Gastroesophageal sphincter (tissue), 4 donors: ENCODE results near the gene PHKG2. TPM values are rescaled to one million over a fixed set of nuclear protein-coding genes. Genes with fewer than 3 reads are reported as not detected.
A peak's percentile ranks its signal among the peaks of the same experiment; 100 is the strongest.

Experiments
- ATAC-seq: fragments of 150-250 bp; one replicate; pipeline ENCODE4 v1.9.1; 2016; ENCODE audit warnings: mild to moderate bottlenecking, moderate library complexity
- H3K27ac ChIP-seq, 4 donors: fragments of 200-600 bp; sonication (generic) in 3 of 4; 1 replicate in 3 of 4; 2 replicates in 1 of 4; pipeline ENCODE4 v1.5.1; 2016 to 2019
- H3K27me3 ChIP-seq: fragments of 200-600 bp; sonication (generic); one replicate; pipeline ENCODE4 v1.5.1; 2019
- H3K36me3 ChIP-seq, 2 donors: fragments of 200-600 bp; sonication (generic); one replicate each; pipeline ENCODE4 v1.5.1; 2019; ENCODE audit warnings: control low read depth in 1 of 2
- H3K4me1 ChIP-seq, 3 donors: fragments of 200-600 bp; sonication (generic); 1 replicate in 2 of 3; 2 replicates in 1 of 3; pipeline ENCODE4 v1.5.1; 2016 to 2019; ENCODE audit warnings: control low read depth in 2 of 3
- H3K4me3 ChIP-seq, 2 donors: fragments of 200-600 bp; sonication (generic); one replicate each; pipeline ENCODE4 v1.5.1; 2019; ENCODE audit warnings: mild to moderate bottlenecking in 1 of 2, moderate library complexity in 1 of 2
- H3K9me3 ChIP-seq, 3 donors: fragments of 200-600 bp; sonication (generic); one replicate each; pipeline ENCODE4 v1.5.1; 2017 to 2019; ENCODE audit warnings: control low read depth in 2 of 3
- CTCF ChIP-seq, 4 experiments: fragments of 200-600 bp in 2 of 4; fragments of 450-650 bp in 2 of 4; sonication (generic) in 1 of 4; IDR thresholded peaks; one replicate each; pipeline ENCODE4 v1.5.1; 2017 to 2019; ENCODE audit warnings: antibody characterized with exemption in 4 of 4, mild to moderate bottlenecking in 2 of 4, moderate library complexity in 2 of 4
- EP300 ChIP-seq: sonication (generic); formaldehyde crosslinking; IDR thresholded peaks from one replicate; pipeline ENCODE4 v1.6.1; 2017; ENCODE audit warnings: antibody characterized with exemption, mild to moderate bottlenecking
- POLR2A ChIP-seq, 2 donors: fragments of 450-650 bp; IDR thresholded peaks; one replicate each; pipeline ENCODE4 v1.6.1; 2017; ENCODE audit warnings: antibody characterized with exemption in 2 of 2, mild to moderate bottlenecking in 2 of 2, moderate library complexity in 1 of 2
- POLR2AphosphoS5 ChIP-seq: sonication (generic); formaldehyde crosslinking; IDR thresholded peaks from one replicate; pipeline ENCODE4 v1.6.1; 2017; ENCODE audit warnings: antibody characterized with exemption
- WGBS, 2 donors: methylation state at CpG; one replicate each; pipeline ENCODE4 v1.1.5; 2018; ENCODE audit warnings: low coverage in 1 of 2; 5-methylcytosine and 5-hydroxymethylcytosine counted together
- total RNA-seq, 4 donors: library from RNA; depleted of rRNA; stranded (reverse); fragments of >200 nt; gene quantifications; one replicate each; pipeline ENCODE4 v1.1.0, GENCODE V29; 2016

Gene PHKG2
- total RNA-seq, 4 donors from 2014 or later = 19.4 to 29.0 (median 23.4) TPM

GRCh38 chr16:30774367-30775130, 26.3 kb downstream of the PHKG2 start:
- 43% methylated on average over 1 of the region's 8 CpGs; no CpG with 5 or more reads in 1 of the 2 donors for WGBS, 2 donors
- H3K9me3 ChIP-seq = no peaks in the 10 kb centered on the region
- no peak for ATAC-seq
- H3K27me3 ChIP-seq = no peaks in the 10 kb centered on the region
- peaks cover 0 to 52% of the 10 kb centered on the region in 2 donors for H3K36me3 ChIP-seq
- H3K4me3 ChIP-seq = peak overlapping the region; percentile 63 to 82
- peak overlapping the region; percentile 37 to 91 (median 90) for H3K27ac ChIP-seq
- TF ChIP-seq CTCF (IDR thresholded peaks at IDR 0.05) = no peak
- H3K4me1 ChIP-seq = peaks cover 0 to 35% (median 17%) of the 10 kb centered on the region in 3 donors

DNA sequence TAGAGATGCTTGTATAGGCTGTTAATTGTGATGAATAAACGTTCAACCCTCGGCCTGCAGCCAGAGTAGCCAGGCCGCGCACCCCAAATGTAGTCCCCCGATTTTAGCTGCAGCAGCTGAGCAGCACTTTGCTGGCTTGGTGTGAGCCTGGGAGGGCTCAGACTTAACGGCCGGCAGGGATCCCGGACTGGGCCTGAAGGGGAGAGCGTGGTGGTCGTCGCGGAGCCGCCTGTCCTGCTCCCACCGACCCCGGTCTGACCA, 26.8 kb downstream of the PHKG2 start:
- H3K4me3 ChIP-seq = peak overlapping the region; percentile 63 to 82
- H3K9me3 ChIP-seq = no peaks in the 10 kb centered on the region
- H3K4me1 ChIP-seq = peaks cover 0 to 35% (median 17%) of the 10 kb centered on the region in 3 donors
- no CpG with 5 or more reads among the region's 15 CpGs for WGBS, 2 donors
- no peak for TF ChIP-seq EP300
- TF ChIP-seq CTCF (IDR thresholded peaks at IDR 0.05) = no peak
- TF ChIP-seq POLR2A (IDR thresholded peaks at IDR 0.05) = no peak
- no peak for TF ChIP-seq POLR2AphosphoS5
- ATAC-seq = no peak
- H3K36me3 ChIP-seq = peaks cover 0 to 47% of the 10 kb centered on the region in 2 donors
- no peaks in the 10 kb centered on the region for H3K27me3 ChIP-seq
- H3K27ac ChIP-seq = peak overlapping the region; percentile 37 to 91 (median 90)

- ATAC-seq = peak; percentile 87
- peaks cover 0 to 46% of the 10 kb centered on the region in 2 donors for H3K36me3 ChIP-seq
- H3K4me3 ChIP-seq = peak overlapping the region; percentile 63 to 82
- no peaks in the 10 kb centered on the region for H3K27me3 ChIP-seq
- H3K4me1 ChIP-seq = peaks cover 0 to 35% (median 17%) of the 10 kb centered on the region in 3 donors
- TF ChIP-seq CTCF (IDR thresholded peaks at IDR 0.05) (no peak), POLR2AphosphoS5 (peak; percentile 79), POLR2A (IDR thresholded peaks at IDR 0.05) (peak; percentile 29 to 38)
- WGBS, 2 donors = no CpG with 5 or more reads among the region's 81 CpGs
- H3K9me3 ChIP-seq = no peaks in the 10 kb centered on the region
- peak overlapping the region; percentile 59 to 91 (median 90) for H3K27ac ChIP-seq
Measured at GRCh38 chr16:30775392-30776188, 27.4 kb downstream of the PHKG2 start.

GRCh38 chr16:30777591-30778297, 29.5 kb downstream of the PHKG2 start:
- TF ChIP-seq CTCF (IDR thresholded peaks at IDR 0.05) (no peak), POLR2AphosphoS5 (no peak), POLR2A (IDR thresholded peaks at IDR 0.05) (peak in 1 of 2 donors; percentile 18)
- H3K27ac ChIP-seq = peak overlapping the region in 3 of 4 donors; percentile 2 to 91 (median 46)
- peaks cover 0 to 42% of the 10 kb centered on the region in 2 donors for H3K36me3 ChIP-seq
- ATAC-seq = no peak
- H3K4me1 ChIP-seq = peaks cover 0 to 35% (median 17%) of the 10 kb centered on the region in 3 donors
- WGBS, 2 donors = 100% methylated on average over 2 of the region's 7 CpGs; no CpG with 5 or more reads in 1 of the 2 donors
- no peaks in the 10 kb centered on the region for H3K27me3 ChIP-seq
- H3K9me3 ChIP-seq = no peaks in the 10 kb centered on the region
- H3K4me3 ChIP-seq = no peak overlapping the region
